ENCODE results near the gene PCYOX1L.

The PCYOX1L gene

GRCh38 chr5:149367972-149368645 lies 10.3 kb downstream of the PCYOX1L start:
- no peak for DNase-seq (ENCODE audit: low read depth)

DNA sequence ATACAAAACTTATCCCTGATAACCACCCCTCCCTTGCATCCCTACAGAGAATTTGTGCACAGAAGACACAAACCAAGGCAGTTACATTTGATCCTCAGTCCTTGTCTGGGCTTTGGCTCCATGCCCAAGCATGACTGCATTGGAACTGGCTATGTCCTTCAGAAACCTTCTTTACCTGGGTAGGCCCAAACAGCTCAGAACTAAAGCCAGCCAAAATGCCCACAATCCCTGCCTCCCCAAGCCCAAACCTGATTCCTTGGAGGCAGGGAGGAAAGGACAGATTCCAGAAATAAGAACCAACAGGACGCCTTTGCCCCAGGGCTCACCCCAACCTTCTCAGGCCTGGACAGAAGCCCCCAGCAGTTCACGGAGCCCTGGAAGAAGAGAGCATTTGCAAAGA lies 13.0 kb downstream of the PCYOX1L start:
- no peak for DNase-seq (ENCODE audit: low read depth)

DNA sequence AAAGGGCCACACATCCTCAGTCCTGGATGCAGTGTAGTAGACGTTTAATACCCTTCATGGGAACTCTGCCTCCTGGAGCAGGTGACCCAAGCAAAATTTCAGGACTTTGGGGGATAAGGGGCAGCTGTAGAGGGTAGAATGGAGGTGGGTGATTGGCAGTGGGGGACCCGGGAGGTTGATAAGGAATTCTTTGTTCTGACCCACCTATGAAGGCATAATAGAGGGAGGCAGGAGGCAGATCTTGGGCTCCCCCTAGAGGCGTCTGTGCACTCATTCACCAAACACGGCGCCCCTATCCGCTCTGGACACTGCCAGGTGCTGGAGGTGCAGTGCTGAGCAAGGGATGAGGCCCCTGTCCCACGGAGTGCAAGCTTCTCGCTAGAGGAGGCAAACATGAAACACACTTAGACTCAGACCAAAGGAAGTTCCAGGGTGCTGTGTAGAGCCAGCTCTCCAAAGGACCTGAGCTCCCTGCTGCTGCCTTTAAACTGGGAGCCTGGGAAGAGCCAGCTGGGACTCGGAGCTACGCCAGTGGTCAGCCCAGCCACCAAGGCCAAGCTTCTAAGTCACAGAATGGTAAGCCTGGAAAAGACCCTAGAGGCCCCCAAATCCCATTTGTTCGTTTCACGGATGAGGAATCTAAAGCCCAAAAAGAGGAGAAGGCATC lies 13.6 kb downstream of the PCYOX1L start:
- DNase-seq (ENCODE audit: low read depth), result no peak

GRCh38 chr5:149372076-149372795 lies 14.4 kb downstream of the PCYOX1L start:
- no peak for DNase-seq (ENCODE audit: low read depth)

- DNase-seq (ENCODE audit: low read depth), result no peak
Measured at GRCh38 chr5:149372932-149373331, 15.1 kb downstream of the PCYOX1L start.

- DNase-seq (ENCODE audit: low read depth), result no peak
Measured at GRCh38 chr5:149374303-149374702, 16.5 kb downstream of the PCYOX1L start.

GRCh38 chr5:149374801-149375200 lies 17.0 kb downstream of the PCYOX1L start:
- no peak for DNase-seq (ENCODE audit: low read depth)

GRCh38 chr5:149375434-149375833 lies 17.6 kb downstream of the PCYOX1L start:
- no peak for DNase-seq (ENCODE audit: low read depth)

DNA sequence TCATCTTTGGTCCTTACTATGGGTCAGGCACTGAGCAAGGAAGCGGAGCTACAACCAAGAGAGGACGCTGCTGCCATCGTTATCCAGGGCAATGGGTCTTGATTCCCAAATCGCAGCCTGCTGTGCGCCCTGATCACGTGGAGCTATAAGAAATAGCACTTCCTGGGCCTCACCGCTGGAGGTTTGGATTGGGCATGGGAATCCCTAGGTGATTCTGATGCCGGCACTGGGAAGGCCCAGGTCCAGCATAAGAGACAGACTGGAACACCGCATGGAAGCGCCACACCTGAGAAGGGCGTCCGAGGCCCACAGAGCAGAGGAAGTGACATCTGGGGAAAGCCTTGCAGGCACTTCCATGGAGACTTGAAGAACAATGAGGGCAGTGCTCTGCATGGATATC lies 18.3 kb downstream of the PCYOX1L start:
- DNase-seq (ENCODE audit: low read depth), result no peak

DNA sequence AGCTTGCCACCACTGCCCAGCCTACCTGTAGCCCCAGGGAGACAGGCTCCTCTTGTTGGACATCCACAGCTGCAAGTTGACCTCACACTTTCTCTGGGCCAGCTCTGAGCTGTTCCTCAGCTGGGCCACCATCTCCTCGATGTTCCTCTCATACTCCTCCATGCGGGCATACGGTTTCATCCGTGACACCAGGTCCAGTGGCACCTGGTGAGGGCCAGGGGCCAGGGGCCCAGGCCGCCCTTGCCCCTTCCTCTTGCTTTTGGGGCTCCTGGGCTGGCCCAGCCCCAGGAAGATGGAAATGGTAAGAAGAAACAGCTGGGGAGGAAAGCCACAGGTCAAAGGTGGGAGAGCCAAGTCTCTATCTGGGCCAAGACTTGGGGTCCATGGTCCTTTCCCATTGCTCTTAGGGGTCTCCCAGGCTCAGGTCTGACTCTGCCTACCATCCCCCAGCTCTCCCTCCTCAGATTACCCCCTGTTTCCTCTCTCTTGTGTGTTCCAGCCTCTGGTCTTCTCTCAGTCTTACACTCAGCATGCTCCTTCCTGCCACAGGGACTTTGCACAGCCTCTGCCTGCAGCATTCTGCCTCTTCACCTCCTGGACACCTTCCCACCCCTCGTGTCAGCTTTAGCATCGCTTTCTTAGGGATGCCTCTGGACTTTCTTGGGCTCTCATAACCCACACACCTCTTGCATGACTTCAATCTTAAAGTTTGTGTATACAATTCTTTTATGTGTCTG lies 19.0 kb downstream of the PCYOX1L start:
- no peak for DNase-seq (ENCODE audit: low read depth)

DNA sequence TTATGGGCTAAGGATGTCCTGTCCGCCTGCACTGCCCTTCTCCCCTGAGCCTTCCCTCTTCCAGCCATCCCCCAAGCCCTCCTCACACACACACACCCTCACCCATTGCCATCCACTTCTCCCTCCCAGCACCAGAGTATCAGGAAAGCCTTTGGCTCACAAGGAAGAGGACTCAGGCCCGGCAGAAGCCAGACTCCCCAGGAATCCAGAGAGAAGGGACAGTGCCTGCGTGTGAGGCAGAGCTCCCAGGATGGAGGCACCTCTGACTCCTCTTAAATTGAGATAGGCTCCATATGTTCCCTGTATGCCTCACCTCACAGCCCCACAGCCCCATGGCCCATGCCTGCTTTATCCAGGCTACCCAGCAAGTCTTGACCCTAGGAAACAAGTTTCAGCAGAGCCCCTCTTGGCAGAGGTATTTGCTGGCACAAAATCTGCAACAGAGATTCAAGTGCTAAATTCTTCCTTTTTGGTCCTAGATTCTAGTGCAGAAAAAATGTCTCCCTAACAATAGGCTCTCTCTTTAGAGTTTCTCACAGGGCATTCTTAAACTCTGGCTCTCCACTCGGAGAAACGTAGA lies 20.5 kb downstream of the PCYOX1L start:
- no peak for DNase-seq (ENCODE audit: low read depth)

GRCh38 chr5:149379177-149379761 lies 21.4 kb downstream of the PCYOX1L start, which contains the start of gene IL17B:
IL17B (minus strand) TSS chr5:149379292; CDS start chr5:149379225, 67 bp downstream.
- no peak for DNase-seq (ENCODE audit: low read depth)

GRCh38 chr5:149379818-149380374 lies 22.1 kb downstream of the PCYOX1L start:
- DNase-seq (ENCODE audit: low read depth), result no peak

DNA sequence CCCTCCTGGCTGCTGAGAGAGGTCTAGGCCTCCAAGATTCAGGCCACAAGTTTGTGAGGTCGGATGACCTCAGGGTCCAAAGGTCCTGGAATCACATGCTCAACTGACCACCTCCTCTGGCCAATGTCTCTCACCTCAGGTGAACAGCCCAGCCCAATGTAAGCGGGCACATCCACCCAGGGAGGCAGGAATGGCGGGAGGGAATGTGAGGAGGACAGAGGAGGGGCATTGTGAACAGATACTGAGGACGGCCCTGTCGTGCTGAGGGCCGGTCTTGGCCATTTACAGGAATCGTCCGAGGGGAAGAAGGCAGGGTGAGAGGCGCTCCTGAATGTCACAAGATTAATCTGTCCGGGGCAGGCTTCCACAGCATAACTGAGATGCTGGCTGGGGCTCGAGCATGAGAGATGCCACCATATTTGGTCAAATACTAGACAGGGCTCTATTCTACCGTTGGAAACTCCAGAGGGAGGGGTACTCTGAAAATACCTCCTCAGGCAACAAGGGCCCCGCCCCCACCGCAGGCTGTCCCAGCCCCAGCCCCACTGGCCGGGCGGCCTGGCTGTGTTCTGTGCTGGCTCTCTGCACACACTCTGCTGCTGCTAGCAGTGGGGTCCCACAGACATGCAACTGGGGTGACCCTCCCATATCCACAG lies 22.7 kb downstream of the PCYOX1L start:
- no peak for DNase-seq (ENCODE audit: low read depth)

DNA sequence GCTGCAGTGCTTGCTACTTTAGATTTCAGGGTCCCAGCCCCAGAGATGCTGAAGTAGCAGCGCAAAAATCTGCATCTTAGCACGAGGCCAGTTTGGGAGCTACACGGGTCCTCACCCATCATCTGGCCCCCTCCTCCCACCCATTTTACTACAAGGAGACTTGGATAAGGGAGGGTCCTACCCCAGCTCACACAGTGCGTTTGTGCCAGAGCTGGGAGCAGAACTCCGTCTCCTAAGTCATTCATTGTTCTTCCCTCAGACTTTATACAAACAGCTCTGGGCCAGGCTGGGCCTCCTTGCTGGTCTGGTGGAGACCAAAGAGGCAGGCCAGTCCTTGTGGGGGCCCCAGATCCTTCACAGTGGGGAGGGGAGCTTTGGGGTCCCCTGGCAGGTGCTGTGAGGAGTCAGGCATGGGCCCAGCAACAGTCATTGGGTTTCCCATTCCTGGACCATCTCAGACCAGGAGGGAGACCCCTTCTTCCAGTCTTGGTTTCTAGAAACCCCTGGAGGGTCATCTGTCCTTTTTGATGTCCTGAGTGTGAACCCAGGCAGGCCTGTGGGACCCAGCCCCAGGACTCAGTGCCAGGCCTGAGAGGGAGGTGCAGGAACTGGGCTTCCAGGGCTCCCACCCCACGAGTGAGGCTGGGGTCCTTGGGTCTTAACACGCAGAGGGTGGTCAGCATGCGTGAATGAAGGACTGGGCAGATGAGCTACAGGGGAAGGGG lies 23.6 kb downstream of the PCYOX1L start:
- no peak for DNase-seq (ENCODE audit: low read depth)

GRCh38 chr5:149381986-149382338 lies 24.1 kb downstream of the PCYOX1L start:
- peak; percentile 59 for DNase-seq (ENCODE audit: low read depth)

DNA sequence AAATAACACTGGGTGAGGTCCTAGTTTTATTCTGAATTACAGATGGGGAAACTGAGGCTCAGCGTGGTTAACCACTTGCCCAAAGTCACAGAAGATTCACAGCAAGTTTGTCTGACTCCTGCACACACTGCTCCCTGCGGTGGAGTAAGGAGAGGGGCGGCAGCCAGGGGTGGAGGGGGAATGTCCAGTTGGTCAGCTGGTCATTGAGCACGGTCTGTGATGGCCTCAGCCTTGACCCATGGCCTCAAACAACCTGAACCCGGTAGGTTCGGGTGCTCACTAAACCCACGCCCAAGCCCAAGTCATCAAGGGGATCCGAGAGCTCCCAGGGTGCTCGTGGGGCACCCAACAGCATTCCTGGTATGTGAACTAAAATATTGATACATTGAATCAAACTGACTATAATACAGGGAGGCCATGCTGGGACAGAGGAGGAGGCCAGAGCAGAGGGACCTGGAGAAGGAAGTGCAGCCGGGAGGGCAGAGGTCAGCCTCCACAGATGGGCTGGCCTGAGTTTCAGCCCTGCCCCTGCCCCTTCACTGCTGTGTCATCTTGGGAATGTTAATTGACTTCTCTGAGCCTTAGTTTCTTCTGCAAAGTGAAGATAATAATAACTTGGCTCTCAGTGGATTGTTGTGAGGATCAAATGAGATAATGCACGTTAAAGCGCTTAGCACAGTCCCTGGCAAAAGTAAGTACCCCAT lies 24.8 kb downstream of the PCYOX1L start:
- no peak for DNase-seq (ENCODE audit: low read depth)

- DNase-seq (ENCODE audit: low read depth), result no peak
Measured at GRCh38 chr5:149383399-149383798, 25.6 kb downstream of the PCYOX1L start.

- DNase-seq (ENCODE audit: low read depth), result no peak
Measured at GRCh38 chr5:149386166-149386565, 28.3 kb downstream of the PCYOX1L start.

Measured in stimulated activated CD8-positive, alpha-beta memory T cell treated with anti-CD3 and anti-CD28 coated beads, Interleukin-15, amount 100 ng/mL, for 24 hours (primary cell).